Activated naive CD8-positive, alpha-beta T cell treated with anti-CD3 and anti-CD28 coated beads, Interleukin-2, amount 10 ng/mL, durations not matched to agents 7 days and 5 days (primary cell): ENCODE results near the gene DHH. TPM values are rescaled to one million over a fixed set of nuclear protein-coding genes. Genes with fewer than 3 reads are reported as not detected.

Experiments used
- ATAC-seq: fragments of 150-1000 bp; cut with Tn5 transposase; one replicate; pipeline ENCODE4 v1.10.0; 2021; ENCODE audit warnings: low read depth, moderate library complexity
- POLR2A ChIA-PET: fragments of 350-600 bp; sonication (Branson Sonifier 250); formaldehyde crosslinking; loops from one replicate; lab custom pipeline; 2021; ENCODE audit warnings: antibody characterized with exemption; lab: Charles Lee
- DNase-seq: peaks from one replicate; pipeline ENCODE4 v3.0.0; 2021
- H3K27ac Mint-ChIP-seq: one replicate; pipeline ENCODE4 v1.8.0; 2022; ENCODE audit warnings: mild to moderate bottlenecking, mixed read lengths
- H3K27me3 Mint-ChIP-seq: one replicate; pipeline ENCODE4 v1.8.0; 2022; ENCODE audit warnings: mild to moderate bottlenecking, moderate library complexity, mixed read lengths
- H3K36me3 Mint-ChIP-seq: one replicate; pipeline ENCODE4 v1.8.0; 2021; ENCODE audit warnings: mild to moderate bottlenecking, mixed read lengths
- H3K4me1 Mint-ChIP-seq: one replicate; pipeline ENCODE4 v1.8.0; 2021; ENCODE audit warnings: mixed read lengths
- H3K4me3 Mint-ChIP-seq: one replicate; pipeline ENCODE4 v1.8.0; 2022; ENCODE audit warnings: mild to moderate bottlenecking, moderate library complexity, mixed read lengths
- H3K9me3 Mint-ChIP-seq: one replicate; pipeline ENCODE4 v1.8.0; 2021; ENCODE audit warnings: mixed read lengths
- total RNA-seq, 2 experiments: library from RNA; stranded (reverse); gene quantifications; one replicate each; pipeline ENCODE4 v1.2.3, GENCODE V29; 2021

The DHH gene
- total RNA-seq, 2 experiments from 2014 or later: 0.11 to 0.25 TPM

DNA sequence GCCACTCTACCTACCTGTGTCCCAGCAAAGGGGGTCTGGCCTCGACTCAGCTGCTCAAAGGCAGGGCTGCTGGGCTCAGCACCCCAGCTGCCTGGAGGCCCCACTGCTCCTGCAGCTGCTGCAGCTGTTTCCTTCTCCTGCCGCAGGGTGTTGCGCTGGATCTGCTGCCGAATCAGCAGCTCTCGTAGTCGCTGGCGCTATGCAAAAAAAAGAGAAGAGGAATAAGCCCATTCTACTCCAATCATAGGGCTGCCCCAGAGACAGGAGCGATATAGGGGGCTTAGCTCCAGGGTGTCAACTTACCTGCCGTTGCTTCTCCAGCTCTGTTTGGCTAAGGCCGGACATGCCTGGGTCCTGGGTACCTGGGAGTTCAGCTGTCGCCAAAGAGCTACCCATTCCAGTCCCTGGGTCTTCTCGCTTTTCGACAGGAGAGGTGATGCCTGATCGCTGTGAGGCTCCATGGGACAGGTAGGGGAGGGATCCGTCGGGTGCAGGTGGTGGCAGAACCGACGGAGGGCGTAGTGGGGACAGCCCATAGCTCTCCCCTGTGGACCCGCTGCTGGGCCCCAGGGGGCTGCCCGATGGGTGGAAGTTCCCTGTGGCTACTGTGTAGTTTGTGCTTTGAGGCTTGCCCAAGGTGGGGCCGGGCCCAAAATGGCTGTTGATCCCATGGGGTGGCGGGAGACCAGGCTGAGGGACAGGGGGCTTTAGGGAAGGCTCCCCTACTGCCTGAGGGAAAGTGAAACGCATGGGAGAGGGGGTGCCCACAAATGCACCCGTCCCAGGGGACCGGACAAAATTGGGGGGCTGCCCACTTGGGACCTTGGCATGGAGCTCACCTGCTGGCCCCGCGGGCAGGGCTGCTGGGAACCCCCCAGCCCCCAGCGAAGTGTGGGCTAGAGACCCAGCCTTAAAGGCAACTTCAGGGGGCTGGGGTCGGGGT, 54.9 kb downstream of the DHH start:
- Mint-ChIP-seq H3K27ac (no peak overlapping the region), H3K36me3 (peaks cover 18% of the 10 kb centered on the region), H3K9me3 (no peaks in the 10 kb centered on the region), H3K4me3 (no peak overlapping the region), H3K27me3 (no peaks in the 10 kb centered on the region), H3K4me1 (peaks cover 4% of the 10 kb centered on the region)
- DNase-seq (no peak), ATAC-seq (no peak)
- POLR2A ChIA-PET: interaction anchor here (1.5 kb wide), 1 partner anchor 20 kb away, joined by 4 read pairs; no protein-coding TSS in a partner anchor

- DNase-seq (no peak), ATAC-seq (no peak)
- no peak overlapping the region for H3K27ac Mint-ChIP-seq
- H3K36me3 Mint-ChIP-seq: peaks cover 12% of the 10 kb centered on the region
- H3K4me1 Mint-ChIP-seq: no peaks in the 10 kb centered on the region
- POLR2A ChIA-PET: interaction anchor here (0.8 kb wide), 1 partner anchor 10 kb away, joined by 3 read pairs; no protein-coding TSS in a partner anchor
- no peaks in the 10 kb centered on the region for H3K27me3 Mint-ChIP-seq
- no peaks in the 10 kb centered on the region for H3K9me3 Mint-ChIP-seq
- H3K4me3 Mint-ChIP-seq: no peak overlapping the region
These were observed 56.2 kb downstream of the DHH start for GRCh38 chr12:49038291-49038955.

GRCh38 chr12:49037947-49038237, 56.7 kb downstream of the DHH start:
- no peaks in the 10 kb centered on the region for H3K27me3 Mint-ChIP-seq
- no peaks in the 10 kb centered on the region for H3K4me1 Mint-ChIP-seq
- POLR2A ChIA-PET: interaction anchor here (0.8 kb wide), 1 partner anchor 9 kb away, joined by 3 read pairs; no protein-coding TSS in a partner anchor
- no peak for DNase-seq
- no peak for ATAC-seq
- H3K36me3 Mint-ChIP-seq: peaks cover 12% of the 10 kb centered on the region
- no peak overlapping the region for H3K4me3 Mint-ChIP-seq
- no peak overlapping the region for H3K27ac Mint-ChIP-seq
- no peaks in the 10 kb centered on the region for H3K9me3 Mint-ChIP-seq

DNA sequence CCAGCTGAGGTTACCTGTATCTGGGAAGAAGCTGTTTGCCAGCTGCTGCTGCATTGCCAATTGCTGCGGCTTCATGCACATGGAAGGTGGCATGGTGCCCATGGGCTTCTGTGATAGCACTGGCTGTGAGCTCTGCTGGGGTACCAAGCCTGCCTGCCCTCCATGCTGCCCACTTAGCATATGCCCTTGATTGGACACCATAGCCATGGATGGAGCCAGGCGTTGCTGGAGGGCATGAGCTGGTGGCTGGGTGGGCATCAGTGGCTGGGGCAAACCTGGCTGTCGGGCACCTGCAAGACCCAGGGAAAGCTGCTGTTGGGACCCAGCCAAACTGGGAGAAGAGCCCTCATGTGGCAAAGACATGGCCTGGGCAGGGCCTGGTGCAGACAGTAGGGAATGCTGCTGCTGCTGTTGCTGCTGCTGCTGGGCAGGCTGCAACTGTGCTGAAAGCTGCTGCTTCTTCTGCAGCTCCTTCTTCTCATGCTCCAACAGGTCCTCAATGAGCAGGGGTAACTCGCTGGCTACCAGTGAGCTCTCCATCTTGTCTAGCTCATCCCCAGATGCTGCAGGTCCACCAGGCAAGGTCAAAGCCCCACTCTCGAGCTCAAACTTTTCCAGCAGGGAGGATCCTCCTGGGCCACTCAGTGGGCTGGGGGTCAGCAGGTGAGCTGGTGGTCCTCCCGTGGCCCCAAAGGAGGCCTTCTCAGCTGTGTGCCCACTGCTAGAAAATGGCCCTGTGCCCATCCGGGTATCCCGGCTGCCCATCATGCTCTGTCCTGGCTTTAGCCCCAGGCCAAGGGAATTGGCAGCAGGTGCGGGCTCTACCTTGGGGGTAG, 57.3 kb downstream of the DHH start:
- H3K36me3 Mint-ChIP-seq: peaks cover 11% of the 10 kb centered on the region
- no peaks in the 10 kb centered on the region for H3K27me3 Mint-ChIP-seq
- no peaks in the 10 kb centered on the region for H3K4me1 Mint-ChIP-seq
- no peaks in the 10 kb centered on the region for H3K9me3 Mint-ChIP-seq
- POLR2A ChIA-PET: interaction anchor here (0.8 kb wide), 1 partner anchor 63 kb away, joined by 3 read pairs; no protein-coding TSS in a partner anchor
- no peak overlapping the region for H3K27ac Mint-ChIP-seq
- ATAC-seq (no peak), DNase-seq (no peak)
- no peak overlapping the region for H3K4me3 Mint-ChIP-seq

Other genes starting within 250 kb of the DHH start
- gene DDX23, start 242.6 kb downstream of the DHH start, total RNA-seq: 100 to 1,000 TPM; 135 to 162 TPM
- gene RND1, start 228.9 kb downstream of the DHH start, total RNA-seq: 1 to 10 TPM; 3.8 to 4.9 TPM
- 10 to 100 TPM; 51.9 to 53.4 TPM for gene FKBP11, start 169.3 kb downstream of the DHH start, total RNA-seq
- 10 to 100 TPM; 88.0 to 96.5 TPM for gene ARF3, start 137.3 kb downstream of the DHH start, total RNA-seq
- 10 to 100 TPM in 1 of 2 experiments, 1 to 10 TPM in 1; 9.4 to 10.1 TPM for gene WNT10B, start 123.1 kb downstream of the DHH start, total RNA-seq
- gene WNT1, start 116.5 kb downstream of the DHH start, total RNA-seq: 1 to 10 TPM; 1.7 to 2.0 TPM
- gene DDN, start 95.4 kb downstream of the DHH start, total RNA-seq: under 1 TPM; 0.20 to 0.30 TPM
- 10 to 100 TPM; 50.0 to 56.6 TPM for gene PRKAG1, start 76.0 kb downstream of the DHH start, total RNA-seq
- gene KMT2D, start 34.0 kb downstream of the DHH start, total RNA-seq: 100 to 1,000 TPM; 123 to 129 TPM
- gene RHEBL1, start 24.8 kb downstream of the DHH start, total RNA-seq: 1 to 10 TPM; 8.0 to 9.7 TPM
- gene LMBR1L, start 16.0 kb upstream of the DHH start, total RNA-seq: 100 to 1,000 TPM; 111 to 112 TPM
- 1,000 to 10,000 TPM; 1,302 to 1,389 TPM for gene TUBA1B, start 36.6 kb upstream of the DHH start, total RNA-seq
- gene TUBA1A, start 94.3 kb upstream of the DHH start, total RNA-seq: 100 to 1,000 TPM in 1 of 2 experiments, 10 to 100 TPM in 1; 99.5 to 101 TPM
- 100 to 1,000 TPM; 162 to 168 TPM for gene TUBA1C, start 170.3 kb upstream of the DHH start, total RNA-seq
- gene PRPH, start 200.3 kb upstream of the DHH start, total RNA-seq: under 1 TPM in 1 of 2 experiments, not detected in 1; 0.67 TPM
- 10 to 100 TPM; 73.8 to 80.4 TPM for gene TROAP, start 228.5 kb upstream of the DHH start, total RNA-seq
- not detected for gene C1QL4, start 242.4 kb upstream of the DHH start, total RNA-seq